Pulmonary artery endothelial cell (primary cell): ENCODE data around the gene ESYT2. TPM values are rescaled to one million over a fixed set of nuclear protein-coding genes. Genes with fewer than 3 reads are reported as not detected.
"Not testable (repeated sequence)": the region's sequence is repeated elsewhere in the genome, so short reads cannot be mapped to it uniquely, and the experiment has no call there.

Experiments
- DNase-seq: peaks from one replicate; pipeline ENCODE4 v3.0.0-alpha.2; 2011; ENCODE audit warnings: low read depth, low spot score
- total RNA-seq: library from RNA; depleted of rRNA; stranded (reverse); fragments of >200 nt; gene quantifications from 2 replicates; pipeline ENCODE4 v1.2.3, GENCODE V29; 2014

ESYT2 gene
- total RNA-seq, 1 donor from 2014 or later = 61.3 TPM

DNA sequence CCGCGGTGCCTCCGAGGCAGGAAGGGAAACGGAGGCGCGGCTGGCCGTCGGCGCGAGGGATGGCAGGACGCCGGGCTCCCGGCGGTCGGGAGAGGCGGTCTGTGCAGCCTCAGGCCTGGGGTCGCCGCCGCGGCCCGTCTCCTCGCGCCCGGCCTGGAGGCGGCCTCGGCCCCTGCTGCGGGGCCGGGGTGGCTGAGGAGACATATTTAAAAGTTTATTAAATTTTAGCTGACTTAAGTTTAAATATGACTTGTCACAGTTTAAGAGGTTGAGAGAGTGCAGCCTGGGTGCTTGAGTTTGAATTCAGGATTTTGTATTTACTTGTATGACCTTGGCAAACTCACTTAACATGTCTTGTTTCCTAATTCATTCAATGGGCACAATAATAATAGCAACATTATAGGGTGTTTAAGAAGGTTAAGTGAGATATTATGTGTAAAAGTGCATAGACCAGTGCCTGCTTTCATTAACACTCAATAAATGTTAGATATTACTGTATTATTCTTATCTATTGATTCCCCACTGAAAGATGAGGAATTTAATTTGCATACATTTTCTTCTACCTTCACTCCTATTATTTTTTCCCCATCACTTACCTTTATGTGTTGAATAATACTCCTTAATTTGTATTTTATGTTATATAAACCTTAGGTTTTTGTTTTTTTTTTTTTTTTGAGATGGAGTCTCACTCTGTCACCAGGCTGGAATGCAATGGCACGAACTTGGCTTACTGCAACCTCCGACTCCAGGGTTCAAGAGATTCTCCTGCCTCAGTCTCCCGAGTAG lies 27.8 kb upstream of the ESYT2 start:
- no peak for DNase-seq

DNA sequence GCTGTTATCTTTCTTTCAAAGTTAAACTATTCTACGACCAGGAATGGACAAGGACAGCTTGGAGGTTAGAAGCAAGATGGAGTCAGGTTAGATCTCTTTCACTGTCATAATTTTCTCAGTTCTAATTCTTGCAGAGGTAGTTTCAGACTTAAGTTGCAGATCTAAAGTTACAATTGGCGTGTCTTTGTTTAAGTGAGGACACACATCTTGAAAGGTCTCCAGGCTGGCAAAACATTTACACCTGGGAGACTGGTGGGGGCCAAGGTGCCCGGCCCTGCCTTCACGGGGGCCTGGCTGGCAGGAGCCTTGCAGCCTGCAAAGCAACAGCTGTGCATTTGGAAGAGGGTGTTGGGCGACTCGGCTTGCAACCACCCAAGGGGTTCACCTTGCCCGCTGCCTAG lies 25.4 kb upstream of the ESYT2 start:
- no peak for DNase-seq

DNA sequence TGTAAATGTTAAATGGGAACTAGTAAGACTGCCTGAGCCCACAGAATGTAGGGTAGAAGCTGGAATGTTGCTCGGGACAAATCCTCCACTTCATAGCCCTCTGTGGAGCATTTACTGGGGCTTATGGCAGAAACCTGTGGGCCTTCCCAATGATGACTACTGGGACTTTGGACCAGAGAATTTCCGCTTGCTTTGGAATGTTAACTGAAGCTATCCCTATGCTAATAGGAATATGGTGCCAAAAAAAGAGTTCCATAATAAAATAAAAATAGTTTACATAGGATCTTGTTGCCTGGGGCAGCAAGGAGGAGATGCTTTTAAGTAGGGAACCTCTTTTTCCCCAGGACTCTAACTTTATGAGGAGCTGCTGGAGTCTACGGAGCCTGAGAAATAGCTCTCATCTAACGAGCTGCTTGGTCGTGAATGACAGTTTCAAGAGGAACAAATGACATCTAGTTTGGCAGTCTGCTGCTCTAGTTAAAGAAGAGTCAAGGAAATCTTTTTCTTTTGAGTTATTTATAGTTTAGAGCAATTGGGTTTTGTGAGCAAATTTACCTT lies 21.3 kb upstream of the ESYT2 start:
- no peak for DNase-seq

DNA sequence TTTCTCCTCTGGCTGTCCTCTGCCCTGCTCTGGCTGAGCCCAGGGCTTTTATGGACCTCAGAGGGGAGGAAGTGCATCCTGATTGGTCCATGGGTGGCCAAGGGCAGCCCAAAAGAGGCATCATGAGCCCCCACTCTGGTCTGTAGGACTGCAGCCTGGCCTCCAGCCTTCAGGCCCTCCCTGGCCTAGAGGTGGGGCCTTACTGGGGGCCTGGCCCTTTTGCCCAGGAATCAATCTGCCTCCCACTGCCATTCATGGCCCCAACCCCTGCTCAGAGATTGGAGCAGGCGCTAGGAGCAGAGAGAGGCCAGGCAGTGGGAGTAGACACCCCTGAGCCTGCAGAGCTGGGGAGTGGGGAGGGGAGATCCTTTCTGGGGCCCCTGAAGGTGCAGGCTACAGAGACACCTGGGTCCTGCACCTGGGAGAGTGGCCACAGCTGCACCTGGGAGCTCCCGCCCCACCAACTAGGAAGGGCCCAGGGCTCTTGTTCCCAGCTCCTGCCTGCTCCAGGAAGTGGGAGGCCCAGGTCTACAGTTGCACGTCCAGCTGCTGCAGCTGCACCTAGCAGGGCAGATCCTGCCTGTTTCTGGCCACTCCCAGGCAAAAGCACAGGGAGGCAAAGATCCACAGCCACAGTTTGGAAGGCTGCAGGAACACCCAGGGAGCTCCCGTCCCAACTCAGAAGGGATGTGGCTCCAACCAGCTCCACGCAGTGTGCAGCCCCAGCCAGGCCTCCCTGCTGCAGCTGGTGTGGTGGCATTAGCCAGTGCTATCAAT lies 20.6 kb upstream of the ESYT2 start:
- no peak for DNase-seq

DNA sequence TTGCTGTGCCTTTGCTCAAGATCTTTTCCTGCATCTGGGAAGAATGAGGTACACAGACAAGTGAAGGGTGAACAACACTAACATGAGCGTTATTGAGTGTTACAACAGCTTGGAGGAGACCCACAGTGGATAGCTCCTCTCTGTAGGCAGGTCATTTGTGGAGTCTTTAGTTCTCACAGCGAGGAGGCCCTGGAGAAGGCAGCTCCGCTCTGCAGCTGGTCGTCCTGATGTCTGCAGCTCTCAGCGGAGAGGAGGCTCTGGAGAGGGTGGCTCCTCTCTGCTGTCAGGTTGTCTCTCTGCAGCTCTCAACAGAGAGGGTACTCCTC lies 20.1 kb upstream of the ESYT2 start:
- no peak for DNase-seq

DNA sequence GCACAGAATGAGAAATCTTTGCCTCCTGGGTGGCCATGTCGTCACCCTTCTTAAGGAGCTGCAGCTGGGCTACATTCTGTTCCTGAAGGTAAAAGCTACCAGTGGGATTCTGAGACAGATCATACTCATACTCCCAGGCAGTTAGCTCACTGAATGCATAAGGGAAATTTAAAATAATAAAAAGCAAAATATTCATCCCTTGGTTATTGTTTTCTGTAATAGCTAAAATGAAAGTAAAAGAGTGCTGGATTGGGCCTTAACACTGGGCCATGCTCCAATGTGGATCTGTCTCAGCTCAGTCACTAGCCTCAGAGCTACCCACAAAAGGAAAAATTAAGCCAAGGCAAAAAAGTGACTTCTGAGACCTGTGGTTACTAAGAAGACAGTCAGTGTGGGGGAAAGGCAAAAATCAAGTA lies 18.1 kb upstream of the ESYT2 start:
- DNase-seq = no peak

DNA sequence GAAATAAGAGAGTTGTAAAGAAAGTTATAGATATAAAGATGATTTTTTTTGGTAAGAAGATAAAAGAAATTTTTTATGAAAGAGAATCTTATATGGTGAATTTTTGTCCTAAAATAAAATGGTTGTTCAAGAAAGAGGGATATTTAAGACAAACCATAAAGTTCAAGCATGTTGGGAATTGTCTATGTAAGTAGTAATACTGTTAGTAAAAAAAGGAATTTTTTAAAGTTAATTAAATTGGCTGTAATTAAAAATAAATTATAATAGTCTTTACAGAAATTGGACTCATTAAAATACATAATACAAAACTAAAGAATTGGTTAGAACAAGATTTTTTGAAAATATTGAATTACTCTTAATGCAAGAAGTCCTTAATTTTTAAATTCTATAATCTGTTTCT lies 17.0 kb upstream of the ESYT2 start:
- DNase-seq = no peak

DNA sequence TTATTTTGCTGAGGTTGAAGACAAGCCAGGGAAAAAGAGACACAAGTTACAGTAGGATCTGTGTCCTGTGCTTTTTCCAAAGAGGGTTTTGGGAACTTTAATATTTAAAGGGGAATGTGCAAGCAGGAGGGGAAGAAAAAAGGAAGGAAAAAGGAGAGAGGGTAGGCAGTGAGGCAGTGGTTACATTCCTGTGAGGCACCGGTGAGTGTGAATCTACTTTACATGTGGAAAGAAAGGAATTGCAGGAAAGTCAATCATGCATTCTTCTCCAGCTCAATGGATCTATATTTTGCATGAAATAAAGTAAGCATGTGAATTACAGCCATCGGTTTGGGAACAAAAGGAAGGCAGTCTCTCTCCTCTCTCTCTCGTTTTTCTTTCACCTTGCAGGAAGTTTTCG lies 14.5 kb upstream of the ESYT2 start:
- no peak for DNase-seq

DNA sequence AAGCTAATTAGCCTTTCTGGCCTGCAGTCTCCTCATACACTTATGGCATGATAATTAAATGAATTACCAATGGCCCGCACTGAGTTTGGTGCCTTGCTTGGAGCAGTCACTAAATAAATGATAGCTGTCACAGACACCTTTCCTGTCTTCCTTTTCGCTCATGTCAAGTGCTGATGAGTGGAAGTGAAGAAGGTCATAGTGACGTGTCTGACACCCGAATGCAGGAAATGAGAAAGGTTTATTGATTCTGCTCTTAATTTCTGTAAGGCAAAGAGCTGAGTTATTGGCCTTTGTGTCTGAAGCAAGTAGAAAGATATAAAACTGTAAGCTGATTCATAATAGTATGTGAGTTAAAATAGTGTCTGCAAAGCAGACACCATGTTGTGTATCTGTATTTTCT lies 13.2 kb upstream of the ESYT2 start:
- DNase-seq = no peak

DNA sequence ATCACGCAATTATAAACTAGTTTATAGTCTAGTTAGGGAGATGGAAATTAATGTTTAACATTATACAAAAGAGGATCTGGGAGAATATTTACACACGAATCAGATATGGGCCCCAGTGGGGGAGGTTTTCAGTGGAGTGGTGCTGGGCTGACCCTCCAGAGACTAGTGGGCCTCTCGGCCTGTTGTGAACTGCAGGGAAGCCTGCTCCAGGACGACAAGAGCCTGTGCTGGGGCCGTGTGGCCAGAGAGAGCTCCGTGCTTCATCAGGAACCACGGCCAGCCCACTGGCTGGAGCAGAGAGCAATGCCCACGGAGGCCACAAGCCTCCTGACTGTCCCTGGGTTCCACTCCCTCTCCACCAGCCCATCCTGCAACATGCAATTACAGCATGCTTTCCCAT lies 11.3 kb upstream of the ESYT2 start:
- no peak for DNase-seq

DNA sequence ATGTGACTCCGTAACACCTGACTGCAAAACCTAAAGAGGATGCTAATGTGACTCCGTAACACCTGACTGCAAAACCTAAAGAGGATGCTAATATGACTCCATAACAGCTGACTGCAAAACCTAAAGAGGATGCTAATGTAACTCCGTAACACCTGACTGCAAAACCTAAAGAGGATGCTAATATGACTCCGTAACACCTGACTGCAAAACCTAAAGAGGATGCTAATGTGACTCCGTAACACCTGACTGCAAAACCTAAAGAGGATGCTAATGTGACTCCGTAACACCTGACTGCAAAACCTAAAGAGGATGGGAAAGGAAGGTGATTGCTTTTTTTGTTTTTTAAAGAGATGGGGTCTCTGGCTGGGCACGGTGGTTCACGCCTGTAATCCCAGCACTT lies 9.9 kb upstream of the ESYT2 start:
- not testable (repeated sequence) for DNase-seq

DNA sequence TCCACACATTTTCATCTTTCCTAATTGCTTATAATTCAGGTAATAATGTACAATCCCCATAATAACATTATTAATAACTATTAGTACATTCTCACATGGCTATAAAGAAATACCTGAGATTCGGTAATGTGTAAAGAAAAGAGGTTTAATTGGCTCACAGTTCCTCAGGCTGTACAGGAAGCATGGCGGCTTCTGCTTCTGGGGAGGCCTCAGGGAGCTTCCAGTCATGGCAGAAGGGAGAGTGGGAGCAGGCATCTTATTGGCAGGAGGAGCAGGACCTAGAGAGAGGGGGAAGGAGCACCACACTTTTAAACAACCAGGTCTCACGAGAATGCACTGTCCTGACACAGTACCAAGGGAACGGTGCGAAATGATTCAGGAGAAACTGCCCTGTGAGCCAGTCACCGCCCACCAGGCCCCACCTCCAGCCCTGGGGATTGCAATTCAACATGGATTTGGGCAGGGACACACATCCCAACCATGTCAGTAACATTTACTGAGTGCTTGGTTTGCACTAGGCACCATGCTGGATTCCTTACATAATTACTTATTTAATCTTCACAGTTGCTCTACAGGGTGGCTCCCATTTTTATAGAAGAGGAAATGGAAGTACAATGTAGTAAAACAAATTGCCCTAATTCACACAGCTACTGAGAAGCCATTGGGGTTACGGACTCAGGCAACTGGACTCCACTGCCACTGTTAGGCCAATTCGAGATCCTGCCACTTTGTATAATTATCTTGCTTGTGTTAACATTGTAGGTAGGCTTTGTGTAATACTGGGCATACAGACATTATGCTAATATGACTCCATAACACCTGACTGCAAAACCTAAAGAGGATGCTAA lies 8.7 kb upstream of the ESYT2 start:
- no peak for DNase-seq

DNA sequence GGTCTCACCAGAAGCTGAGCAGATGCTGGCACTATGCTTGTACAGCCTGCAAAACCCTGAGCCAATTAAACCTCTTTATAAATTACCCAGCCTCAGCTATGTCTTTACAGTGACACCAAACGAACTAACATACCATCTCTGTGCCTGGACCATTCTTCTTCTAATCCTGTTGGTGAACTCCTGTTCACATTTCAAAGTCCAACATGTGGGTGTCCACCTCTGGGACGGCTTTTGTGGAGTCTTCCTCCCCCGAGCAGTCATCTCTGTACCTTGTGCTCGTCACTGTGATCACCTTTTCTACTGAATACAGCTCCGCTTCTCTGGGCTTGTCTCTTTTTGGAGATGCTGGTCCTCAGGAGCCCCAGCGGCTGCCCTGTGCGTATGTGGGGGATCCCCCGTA lies 7.4 kb upstream of the ESYT2 start:
- DNase-seq = no peak

DNA sequence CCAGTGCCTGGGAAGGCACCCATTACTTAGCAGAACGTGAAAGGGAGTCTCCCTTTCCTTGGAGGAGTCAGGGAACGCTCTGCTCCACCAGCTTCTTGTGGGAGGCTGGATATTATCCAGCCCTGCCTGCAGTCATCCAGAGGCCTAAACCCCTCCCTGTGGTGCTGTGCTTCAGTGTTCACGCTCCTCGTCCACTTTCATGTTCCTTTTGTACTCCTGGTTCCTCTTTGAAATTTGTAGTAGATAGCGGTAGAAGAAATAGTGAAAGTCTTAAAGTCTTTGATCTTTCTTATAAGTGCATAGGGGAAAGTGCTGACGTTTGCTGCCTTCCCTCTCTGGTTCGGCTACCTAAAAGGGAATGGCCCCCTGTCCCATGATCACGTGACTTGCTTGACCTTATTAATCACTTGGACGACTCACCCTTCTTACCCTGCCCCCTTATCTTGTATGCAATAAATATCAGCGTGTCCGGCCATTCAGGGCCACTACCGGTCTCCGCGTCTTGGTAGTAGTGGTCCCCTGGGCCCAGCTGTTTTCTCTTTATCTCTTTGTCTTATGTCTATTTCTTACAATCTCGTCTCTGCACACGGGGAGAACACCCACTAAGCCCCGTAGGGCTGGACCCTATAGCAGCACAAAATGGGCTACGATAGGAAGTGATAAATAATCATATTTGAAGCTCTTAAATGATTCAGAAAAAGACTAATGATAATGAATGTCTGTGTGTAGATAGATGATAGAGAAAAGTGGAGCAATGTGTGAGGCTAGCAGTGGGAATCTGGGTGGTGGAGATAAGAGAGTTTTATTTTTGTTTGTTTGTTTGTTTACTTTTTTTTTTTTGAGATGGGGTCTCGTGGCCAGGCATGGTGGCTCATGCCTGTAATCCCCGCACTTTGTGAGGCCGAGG lies 5.8 kb upstream of the ESYT2 start:
- DNase-seq = no peak

DNA sequence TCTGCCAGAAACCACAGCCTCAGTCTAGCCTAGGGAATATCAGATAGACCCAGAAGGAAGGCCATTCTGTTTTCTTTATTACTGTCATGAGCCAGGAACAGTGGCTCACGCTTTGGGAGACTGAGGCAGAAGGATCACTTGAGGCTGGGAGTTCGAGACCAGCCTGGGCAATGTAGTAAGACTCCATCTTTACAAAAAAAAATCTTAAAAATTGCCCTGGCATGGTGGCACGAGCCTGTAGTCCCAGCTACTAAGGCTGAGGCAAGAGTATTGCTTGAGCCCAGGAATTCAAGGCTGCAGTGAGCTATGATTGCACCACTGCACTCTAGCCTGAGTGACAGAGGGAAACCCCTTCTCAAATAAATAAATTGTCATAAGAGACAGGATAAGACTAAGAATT lies 3.7 kb upstream of the ESYT2 start:
- no peak for DNase-seq

DNA sequence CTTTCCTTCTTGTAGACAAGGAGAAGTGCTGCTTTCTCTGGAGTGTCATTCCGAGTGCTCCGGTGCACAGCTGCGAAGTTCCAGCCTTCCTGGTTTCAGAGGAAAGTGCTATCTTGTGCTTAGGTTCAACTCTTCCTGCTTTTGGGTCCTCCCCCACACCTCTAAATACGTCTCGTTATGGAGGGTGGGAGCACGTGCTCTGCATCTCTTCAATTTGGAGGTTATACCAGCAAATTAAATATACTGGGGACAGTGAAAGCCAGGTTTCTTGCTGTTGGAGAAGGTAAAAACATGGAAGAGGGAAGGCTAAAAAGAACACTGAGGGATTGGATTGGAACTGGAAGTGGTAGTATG lies 2.4 kb upstream of the ESYT2 start:
- DNase-seq = no peak

DNA sequence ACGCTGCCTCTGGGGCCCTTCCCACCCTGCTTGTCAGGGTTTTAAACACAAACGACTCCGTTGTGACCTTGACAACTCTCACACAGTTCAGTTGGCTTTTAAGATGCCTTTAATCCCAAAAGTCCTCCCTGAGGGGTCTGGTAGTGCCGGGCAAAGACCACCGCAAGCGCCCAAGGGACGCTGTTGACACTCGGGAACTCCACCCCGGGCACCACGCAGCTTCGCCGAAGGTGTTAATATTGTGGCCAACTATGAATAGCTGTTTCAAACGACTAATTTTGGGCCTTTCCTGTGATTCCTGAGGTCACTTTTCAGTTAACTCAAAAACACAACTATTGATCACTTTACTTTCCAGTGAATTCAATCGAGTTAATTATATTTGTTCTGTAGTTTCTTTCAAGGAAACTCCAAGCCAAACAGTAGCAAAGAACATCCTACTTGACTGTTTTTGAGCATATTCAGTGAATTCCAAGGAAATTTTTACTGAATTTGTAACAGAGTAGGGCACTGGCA lies 958 bp upstream of the ESYT2 start:
- no peak for DNase-seq

DNA sequence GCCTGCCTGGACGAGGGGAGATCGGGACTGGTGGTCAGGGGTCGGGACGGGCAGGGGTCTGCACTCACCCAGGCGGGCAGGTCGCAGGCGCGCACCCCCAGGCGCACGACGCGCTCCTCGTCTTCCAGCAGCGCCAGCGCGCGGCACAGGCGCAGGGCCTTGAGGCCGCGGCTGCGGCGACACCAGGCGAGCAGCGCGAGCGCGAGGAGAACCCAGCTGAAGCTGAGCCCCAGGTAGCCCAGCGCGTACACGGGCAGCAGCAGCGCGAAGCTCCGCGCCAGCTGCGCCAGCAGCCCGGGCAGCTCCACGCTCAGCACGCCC lies 328 bp downstream of the ESYT2 start:
- DNase-seq = peak; percentile 56

DNA sequence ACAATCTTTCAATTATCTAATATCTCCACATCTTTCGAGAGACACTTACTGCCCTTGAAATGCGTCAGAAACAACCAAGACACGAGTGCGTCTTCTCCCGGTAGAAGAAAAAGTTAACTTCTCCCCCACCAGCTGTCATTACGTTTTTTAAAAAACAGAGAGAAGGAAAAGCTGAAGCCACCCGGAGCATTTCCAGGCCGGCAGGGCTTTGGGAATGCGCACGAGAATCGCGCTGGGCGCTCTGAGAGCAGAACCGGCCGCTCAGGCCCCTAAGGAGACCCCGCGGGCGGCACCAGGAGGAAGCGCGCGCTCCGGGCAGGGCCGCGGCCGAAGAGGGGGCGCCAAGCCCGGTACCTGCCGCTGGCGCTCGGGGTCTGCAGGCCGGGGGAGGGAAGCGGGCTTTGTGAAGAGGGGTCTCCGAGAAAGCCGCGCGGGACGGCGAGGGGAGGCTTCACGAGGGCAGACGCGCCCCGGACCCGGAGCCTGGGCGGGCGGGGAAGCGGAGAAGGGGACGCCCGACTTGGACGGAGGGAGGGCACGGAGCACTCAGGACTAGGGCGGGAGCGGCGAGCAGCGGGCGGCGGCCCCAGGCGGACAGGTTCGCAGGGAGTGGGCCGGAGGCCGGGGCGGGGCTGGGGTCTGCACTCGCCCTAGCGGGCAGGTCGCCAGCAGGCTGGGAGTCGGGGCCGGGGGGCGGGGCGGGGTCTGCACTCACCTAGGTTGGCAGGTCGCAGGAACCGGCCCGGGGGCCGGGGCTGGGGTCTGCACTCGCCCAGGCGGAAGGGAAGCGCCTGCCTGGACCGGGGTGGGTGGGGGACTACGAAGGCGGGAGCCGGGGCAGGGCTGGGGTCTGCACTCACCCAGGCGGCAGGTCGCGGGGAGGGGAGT lies 932 bp downstream of the ESYT2 start:
- DNase-seq = no peak
